T-cell (primary cell): ENCODE measurements around the gene TMED10. TPM values are rescaled to one million over a fixed set of nuclear protein-coding genes. Genes with fewer than 3 reads are reported as not detected.

Experiments used
- ATAC-seq, 4 experiments: fragments of 200-7000 bp in 3 of 4; fragments of 150-1000 bp in 1 of 4; cut with Tn5 transposase; replicated peaks in 1 of 4; 1 replicate in 3 of 4; 2 replicates in 1 of 4; pipeline ENCODE4 v1.10.0; 2021; ENCODE audit warnings: moderate library complexity in 3 of 4, mild to moderate bottlenecking in 2 of 4, moderate number of reproducible peaks in 1 of 4
- CTCF ChIA-PET, 2 donors: fragments of 300-600 bp; sonication (Branson Sonifier 250); formaldehyde crosslinking; loops; one replicate each; lab custom pipeline; 2022; ENCODE audit warnings: antibody characterized with exemption in 2 of 2; lab: Charles Lee
- POLR2A ChIA-PET, 2 donors: fragments of 300-600 bp; sonication (Branson Sonifier 250); formaldehyde crosslinking; loops; one replicate each; lab custom pipeline; 2022; ENCODE audit warnings: antibody characterized with exemption in 2 of 2; lab: Charles Lee
- DNase-seq, 35 experiments: peaks; one replicate each; pipeline versions ENCODE4 v3.0.0 to v3.0.0-alpha.2; 2013 to 2023
- H3K27ac ChIP-seq: one replicate; pipeline ENCODE4 v1.5.1; 2013; ENCODE audit warnings: low read length
- H3K27me3 ChIP-seq, 2 experiments: replicated peaks in 1 of 2; 1 replicate in 1 of 2; 2 replicates in 1 of 2; pipeline versions ENCODE4 v1.6.1 to v1.7.0; 2013; ENCODE audit warnings: low read length in 1 of 2, mixed read lengths in 1 of 2; ENCODE audit not compliant: control insufficient read depth in 2 of 2, insufficient read depth in 2 of 2; ENCODE audit errors: extremely low read depth in 1 of 2
- H3K36me3 ChIP-seq, 2 donors: 1 replicate in 1 of 2; 2 replicates in 1 of 2; pipeline versions ENCODE4 v1.6.1 to v1.7.0; 2013; ENCODE audit warnings: low read length in 1 of 2; ENCODE audit not compliant: control insufficient read depth in 2 of 2, insufficient read depth in 1 of 2; ENCODE audit errors: extremely low read depth in 1 of 2
- H3K4me1 ChIP-seq, 2 experiments: 1 replicate in 1 of 2; 2 replicates in 1 of 2; pipeline versions ENCODE4 v1.6.1 to v1.7.0; 2013; ENCODE audit warnings: low read length in 2 of 2, mixed read lengths in 1 of 2; ENCODE audit not compliant: insufficient read depth in 2 of 2, control insufficient read depth in 1 of 2; ENCODE audit errors: extremely low read depth in 1 of 2
- H3K4me3 ChIP-seq, 2 donors: 1 replicate in 1 of 2; 2 replicates in 1 of 2; pipeline versions ENCODE4 v1.5.1 to v1.7.0; 2013; ENCODE audit warnings: mild to moderate bottlenecking in 2 of 2, low read length in 1 of 2, moderate library complexity in 1 of 2; ENCODE audit not compliant: control insufficient read depth in 1 of 2; ENCODE audit errors: extremely low read depth in 1 of 2
- H3K9me3 ChIP-seq: 2 replicates; pipeline ENCODE4 v1.7.0; 2013
- H3K27ac Mint-ChIP-seq, 2 donors: one replicate each; pipeline ENCODE4 v1.8.0; 2020 to 2021; ENCODE audit warnings: mild to moderate bottlenecking in 2 of 2, mixed read lengths in 2 of 2
- H3K27me3 Mint-ChIP-seq, 2 donors: one replicate each; pipeline ENCODE4 v1.8.0; 2021 to 2022; ENCODE audit warnings: mixed read lengths in 2 of 2
- H3K36me3 Mint-ChIP-seq: one replicate; pipeline ENCODE4 v1.8.0; 2021; ENCODE audit warnings: mixed read lengths
- H3K4me1 Mint-ChIP-seq, 3 donors: one replicate each; pipeline ENCODE4 v1.8.0; 2020 to 2022; ENCODE audit warnings: mixed read lengths in 3 of 3, mild to moderate bottlenecking in 1 of 3
- H3K4me3 Mint-ChIP-seq, 3 donors: one replicate each; pipeline ENCODE4 v1.8.0; 2020 to 2022; ENCODE audit warnings: mild to moderate bottlenecking in 3 of 3, mixed read lengths in 3 of 3, moderate library complexity in 3 of 3
- H3K9me3 Mint-ChIP-seq, 3 donors: one replicate each; pipeline ENCODE4 v1.8.0; 2020 to 2022; ENCODE audit warnings: mixed read lengths in 3 of 3
- WGBS: methylation state at CpG from one replicate; pipeline ENCODE4 v1.1.5; 2013; ENCODE audit warnings: missing lambda C conversion rate; ENCODE audit not compliant: insufficient coverage; 5-methylcytosine and 5-hydroxymethylcytosine counted together
- total RNA-seq, 35 experiments: library from RNA in 6 of 35; stranded (reverse) in 6 of 35; fragments of 120-200 nt in 1 of 35; gene quantifications; one replicate each; pipeline versions ENCODE4 v1.2.1 to v1.2.4 and lab custom pipeline; 2013 to 2026

Gene TMED10
- total RNA-seq, 5 donors from 2014 or later (not counting 1 experiment from before 2014, with no cell fraction given): 143 to 193 (median 151) TPM

- Histone ChIP-seq H3K27me3 (no peaks in the 10 kb centered on the region), H3K36me3 (peaks cover 4 to 13% of the 10 kb centered on the region in 2 donors), H3K27ac (no peak overlapping the region), H3K4me1 (peaks cover 24 to 35% of the 10 kb centered on the region in 2 experiments), H3K9me3 (no peaks in the 10 kb centered on the region), H3K4me3 (no peak overlapping the region)
- ChIA-PET POLR2A (no interaction called here), CTCF (interaction anchor here (0.5 to 1.3 kb wide), 8 partner anchors 12 to 329 kb away, joined by 3 to 6 read pairs (median 4); partner anchors contain the start of gene NEK9 (in 1 of the 2))
- WGBS: 100% methylated on average over 1 of the region's 9 CpGs
- Mint-ChIP-seq H3K36me3 (peaks cover 21% of the 10 kb centered on the region), H3K27me3 (no peaks in the 10 kb centered on the region), H3K27ac (peak overlapping the region; percentile 44 to 48), H3K4me1 (peaks cover 69 to 79% (median 72%) of the 10 kb centered on the region in 3 donors), H3K9me3 (no peaks in the 10 kb centered on the region), H3K4me3 (no peak overlapping the region)
- no peak for ATAC-seq
- DNase-seq: no peak
Measured at GRCh38 chr14:75143761-75144527, 32.5 kb downstream of the TMED10 start.

GRCh38 chr14:75142494-75142893 is 33.9 kb downstream of the TMED10 start:
- H3K4me1 ChIP-seq: peaks cover 24 to 40% of the 10 kb centered on the region in 2 experiments
- ATAC-seq (no peak), DNase-seq (no peak)
- H3K4me3 Mint-ChIP-seq: no peak overlapping the region
- ChIA-PET POLR2A (interaction anchor here (0.5 to 0.6 kb wide), 2 partner anchors 39 to 1935 kb away, joined by 3 to 13 read pairs; no protein-coding TSS in a partner anchor), CTCF (interaction anchor here in 1 of 2 donors (0.9 to 1.4 kb wide), 3 partner anchors 105 to 346 kb away, joined by 3 read pairs; no protein-coding TSS in a partner anchor)
- H3K9me3 ChIP-seq: no peaks in the 10 kb centered on the region
- no peaks in the 10 kb centered on the region for H3K27me3 Mint-ChIP-seq
- H3K4me3 ChIP-seq: no peak overlapping the region
- WGBS: no CpG with 5 or more reads among the region's 1 CpG
- peaks cover 19% of the 10 kb centered on the region for H3K36me3 Mint-ChIP-seq
- peak overlapping the region; percentile 63 to 84 for H3K27ac Mint-ChIP-seq
- peaks cover 72 to 82% (median 80%) of the 10 kb centered on the region in 3 donors for H3K4me1 Mint-ChIP-seq
- H3K36me3 ChIP-seq: peaks cover 4 to 12% of the 10 kb centered on the region in 2 donors
- H3K9me3 Mint-ChIP-seq: no peaks in the 10 kb centered on the region
- H3K27me3 ChIP-seq: no peaks in the 10 kb centered on the region
- no peak overlapping the region for H3K27ac ChIP-seq

GRCh38 chr14:75141967-75142366 is 34.4 kb downstream of the TMED10 start:
- Mint-ChIP-seq H3K27ac (peak overlapping the region; percentile 63 to 84), H3K27me3 (no peaks in the 10 kb centered on the region), H3K9me3 (no peaks in the 10 kb centered on the region), H3K36me3 (peaks cover 19% of the 10 kb centered on the region), H3K4me3 (no peak overlapping the region), H3K4me1 (peaks cover 69 to 78% (median 77%) of the 10 kb centered on the region in 3 donors)
- ATAC-seq: peak; percentile 38 to 67 (median 66)
- H3K4me3 ChIP-seq: no peak overlapping the region
- peak in 26 of 35 experiments; percentile 11 to 63 (median 30) for DNase-seq
- peaks cover 20 to 40% of the 10 kb centered on the region in 2 experiments for H3K4me1 ChIP-seq
- no peaks in the 10 kb centered on the region for H3K27me3 ChIP-seq
- ChIA-PET POLR2A (interaction anchor here (0.5 to 0.6 kb wide), 2 partner anchors 22 to 84 kb away, joined by 3 read pairs; no protein-coding TSS in a partner anchor), CTCF (interaction anchor here (0.8 to 1.9 kb wide), 8 partner anchors 11 to 347 kb away, joined by 3 to 7 read pairs (median 3); no protein-coding TSS in a partner anchor)
- H3K27ac ChIP-seq: no peak overlapping the region
- no peaks in the 10 kb centered on the region for H3K9me3 ChIP-seq
- H3K36me3 ChIP-seq: peaks cover 4 to 9% of the 10 kb centered on the region in 2 donors

- H3K27ac ChIP-seq: no peak overlapping the region
- peaks cover 4 to 5% of the 10 kb centered on the region in 2 donors for H3K36me3 ChIP-seq
- Mint-ChIP-seq H3K27me3 (no peaks in the 10 kb centered on the region), H3K4me1 (peaks cover 60 to 71% (median 67%) of the 10 kb centered on the region in 3 donors), H3K36me3 (peaks cover 11% of the 10 kb centered on the region), H3K4me3 (no peak overlapping the region), H3K9me3 (no peaks in the 10 kb centered on the region), H3K27ac (peak overlapping the region; percentile 82 to 83)
- no CpG with 5 or more reads among the region's 2 CpGs for WGBS
- H3K4me3 ChIP-seq: no peak overlapping the region
- ChIA-PET POLR2A (interaction anchor here (0.6 to 0.8 kb wide), 4 partner anchors 74 to 154 kb away, joined by 3 to 6 read pairs (median 3); no protein-coding TSS in a partner anchor), CTCF (interaction anchor here (0.6 to 1.9 kb wide), 14 partner anchors 12 to 348 kb away, joined by 3 to 7 read pairs (median 4); no protein-coding TSS in a partner anchor)
- peak in 3 of 4 experiments; percentile 37 to 63 (median 62) for ATAC-seq
- peaks cover 18 to 32% of the 10 kb centered on the region in 2 experiments for H3K4me1 ChIP-seq
- H3K9me3 ChIP-seq: no peaks in the 10 kb centered on the region
- DNase-seq: peak in 6 of 35 experiments; percentile 8 to 40 (median 10)
- H3K27me3 ChIP-seq: no peaks in the 10 kb centered on the region
Measured at GRCh38 chr14:75141062-75141461, 35.4 kb downstream of the TMED10 start.

GRCh38 chr14:75140620-75141019 is 35.8 kb downstream of the TMED10 start:
- no peak overlapping the region for H3K4me3 Mint-ChIP-seq
- no peaks in the 10 kb centered on the region for H3K9me3 ChIP-seq
- peaks cover 4 to 7% of the 10 kb centered on the region in 2 donors for H3K36me3 ChIP-seq
- ChIA-PET POLR2A (interaction anchor here (0.6 to 0.8 kb wide), 4 partner anchors 74 to 154 kb away, joined by 3 to 6 read pairs (median 3); no protein-coding TSS in a partner anchor), CTCF (interaction anchor here (0.6 to 1.9 kb wide), 9 partner anchors 12 to 163 kb away, joined by 3 to 7 read pairs (median 5); no protein-coding TSS in a partner anchor)
- ATAC-seq (no peak), DNase-seq (no peak)
- peak overlapping the region in 1 of 2 donors; percentile 83 for H3K27ac Mint-ChIP-seq
- H3K27ac ChIP-seq: no peak overlapping the region
- WGBS: 100% methylated on average over 1 of the region's 2 CpGs
- no peaks in the 10 kb centered on the region for H3K9me3 Mint-ChIP-seq
- no peaks in the 10 kb centered on the region for H3K27me3 ChIP-seq
- H3K36me3 Mint-ChIP-seq: peaks cover 11% of the 10 kb centered on the region
- H3K4me3 ChIP-seq: no peak overlapping the region
- H3K27me3 Mint-ChIP-seq: no peaks in the 10 kb centered on the region
- peaks cover 59 to 70% (median 64%) of the 10 kb centered on the region in 3 donors for H3K4me1 Mint-ChIP-seq
- H3K4me1 ChIP-seq: peaks cover 18 to 30% of the 10 kb centered on the region in 2 experiments

- Histone ChIP-seq H3K36me3 (peaks cover 0 to 14% of the 10 kb centered on the region in 2 donors), H3K4me1 (peaks cover 9 to 22% of the 10 kb centered on the region in 2 experiments), H3K27ac (no peak overlapping the region), H3K27me3 (no peaks in the 10 kb centered on the region), H3K4me3 (no peak overlapping the region), H3K9me3 (no peaks in the 10 kb centered on the region)
- WGBS: 80% methylated on average over 1 of the region's 2 CpGs
- CTCF ChIA-PET: interaction anchor here in 1 of 2 donors (0.6 to 1.6 kb wide), 5 partner anchors 15 to 165 kb away, joined by 3 to 7 read pairs (median 5); no protein-coding TSS in a partner anchor
- Mint-ChIP-seq H3K36me3 (peaks cover 19% of the 10 kb centered on the region), H3K9me3 (no peaks in the 10 kb centered on the region), H3K27me3 (no peaks in the 10 kb centered on the region), H3K4me3 (no peak overlapping the region), H3K4me1 (peaks cover 46 to 56% (median 50%) of the 10 kb centered on the region in 3 donors), H3K27ac (peak overlapping the region; percentile 71 to 79)
- ATAC-seq: no peak
- no peak for DNase-seq
- POLR2A ChIA-PET: no interaction called here
Measured at GRCh38 chr14:75139185-75139584, 37.2 kb downstream of the TMED10 start.
